Nephron (organoid): ENCODE measurements around the gene PPEF2.

Source experiments
- H3K27ac Mint-ChIP-seq, 3 experiments: 2 replicates each; pipeline ENCODE4 v1.8.0; 2020; ENCODE audit warnings: mixed read lengths in 3 of 3, mild to moderate bottlenecking in 2 of 3, moderate library complexity in 1 of 3
- H3K27me3 Mint-ChIP-seq: 2 replicates; pipeline ENCODE4 v1.8.0; 2021; ENCODE audit warnings: low read depth, mild to moderate bottlenecking, moderate library complexity, mixed read lengths
- H3K36me3 Mint-ChIP-seq: 2 replicates; pipeline ENCODE4 v1.8.0; 2020; ENCODE audit warnings: low read depth, mixed read lengths
- H3K4me1 Mint-ChIP-seq: 2 replicates; pipeline ENCODE4 v1.8.0; 2020; ENCODE audit warnings: mixed read lengths
- H3K4me3 Mint-ChIP-seq, 3 experiments: 2 replicates each; pipeline ENCODE4 v1.8.0; 2020; ENCODE audit warnings: mild to moderate bottlenecking in 3 of 3, mixed read lengths in 3 of 3, moderate library complexity in 2 of 3
- H3K9me3 Mint-ChIP-seq: 2 replicates; pipeline ENCODE4 v1.8.0; 2020; ENCODE audit warnings: mixed read lengths
- TF ChIP-seq, protein P1 (sequence below), 3 experiments: fragments of 200-600 bp; sonication (generic); IDR thresholded peaks; one replicate each; pipeline ENCODE4 v1.5.0; 2021; ENCODE audit warnings: antibody characterized with exemption in 3 of 3; ENCODE audit not compliant: unreplicated experiment in 3 of 3

Gene PPEF2

DNA sequence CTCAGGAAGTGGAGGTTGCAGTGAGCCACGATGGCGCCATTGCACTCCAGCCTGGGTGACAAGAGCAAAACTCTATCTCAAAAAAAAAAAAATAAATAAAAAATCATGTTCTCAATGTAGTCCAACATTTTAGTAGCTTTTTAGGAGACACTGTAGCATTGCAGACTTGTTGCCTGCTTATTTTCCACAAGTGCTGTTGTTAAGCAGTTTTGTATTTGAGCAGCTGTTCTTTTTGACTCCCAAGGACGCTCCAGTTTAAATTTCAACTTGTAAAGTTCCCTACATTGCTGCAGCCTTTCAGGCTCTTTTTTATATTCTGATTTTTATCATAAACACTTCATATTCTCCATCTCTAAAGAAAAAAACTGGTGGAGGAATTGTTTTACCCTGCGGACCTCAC lies 83.1 kb downstream of the PPEF2 start:
- no peaks in the 10 kb centered on the region for H3K27me3 Mint-ChIP-seq
- H3K4me3 Mint-ChIP-seq = no peak overlapping the region
- no peak overlapping the region for H3K27ac Mint-ChIP-seq
- TF ChIP-seq, protein P1, sequence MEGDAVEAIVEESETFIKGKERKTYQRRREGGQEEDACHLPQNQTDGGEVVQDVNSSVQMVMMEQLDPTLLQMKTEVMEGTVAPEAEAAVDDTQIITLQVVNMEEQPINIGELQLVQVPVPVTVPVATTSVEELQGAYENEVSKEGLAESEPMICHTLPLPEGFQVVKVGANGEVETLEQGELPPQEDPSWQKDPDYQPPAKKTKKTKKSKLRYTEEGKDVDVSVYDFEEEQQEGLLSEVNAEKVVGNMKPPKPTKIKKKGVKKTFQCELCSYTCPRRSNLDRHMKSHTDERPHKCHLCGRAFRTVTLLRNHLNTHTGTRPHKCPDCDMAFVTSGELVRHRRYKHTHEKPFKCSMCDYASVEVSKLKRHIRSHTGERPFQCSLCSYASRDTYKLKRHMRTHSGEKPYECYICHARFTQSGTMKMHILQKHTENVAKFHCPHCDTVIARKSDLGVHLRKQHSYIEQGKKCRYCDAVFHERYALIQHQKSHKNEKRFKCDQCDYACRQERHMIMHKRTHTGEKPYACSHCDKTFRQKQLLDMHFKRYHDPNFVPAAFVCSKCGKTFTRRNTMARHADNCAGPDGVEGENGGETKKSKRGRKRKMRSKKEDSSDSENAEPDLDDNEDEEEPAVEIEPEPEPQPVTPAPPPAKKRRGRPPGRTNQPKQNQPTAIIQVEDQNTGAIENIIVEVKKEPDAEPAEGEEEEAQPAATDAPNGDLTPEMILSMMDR (IDR thresholded peaks at IDR 0.05; ENCODE audit: unreplicated experiment in 3 of 3) = no peak
- peaks cover 21% of the 10 kb centered on the region for H3K36me3 Mint-ChIP-seq
- H3K4me1 Mint-ChIP-seq = peaks cover 6% of the 10 kb centered on the region
- H3K9me3 Mint-ChIP-seq = no peaks in the 10 kb centered on the region

DNA sequence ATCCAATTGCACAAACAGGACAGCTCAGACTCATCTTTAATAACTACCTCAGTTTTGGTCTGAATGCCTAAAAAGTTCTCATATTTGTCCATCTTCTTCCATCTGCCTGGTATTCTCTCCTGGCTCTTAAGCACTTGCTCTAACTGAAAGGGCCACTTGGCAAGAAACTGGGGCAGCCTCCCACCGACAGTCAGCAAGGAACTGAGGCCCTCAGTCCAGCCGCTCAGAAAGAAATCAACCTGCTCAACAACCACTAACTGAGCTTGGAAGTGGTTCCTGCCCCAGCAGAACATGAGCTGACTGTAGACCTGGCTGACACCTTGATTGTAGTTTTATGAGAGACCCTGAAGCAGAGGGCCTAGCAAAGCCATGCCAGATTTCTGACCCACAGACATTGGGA lies 84.4 kb downstream of the PPEF2 start:
- H3K27ac Mint-ChIP-seq = no peak overlapping the region
- no peaks in the 10 kb centered on the region for H3K9me3 Mint-ChIP-seq
- TF ChIP-seq, protein P1 (IDR thresholded peaks at IDR 0.05; ENCODE audit: unreplicated experiment in 3 of 3) = no peak
- no peaks in the 10 kb centered on the region for H3K27me3 Mint-ChIP-seq
- peaks cover 6% of the 10 kb centered on the region for H3K4me1 Mint-ChIP-seq
- peaks cover 29% of the 10 kb centered on the region for H3K36me3 Mint-ChIP-seq
- H3K4me3 Mint-ChIP-seq = no peak overlapping the region
